H1 (cell line): ENCODE data around the gene FBXO46. TPM values are rescaled to one million over a fixed set of nuclear protein-coding genes. Genes with fewer than 3 reads are reported as not detected.
A peak's percentile ranks its signal among the peaks of the same experiment; 100 is the strongest.

Source experiments
- CTCF ChIA-PET: fragments of 300-600 bp; sonication (Branson Sonifier 250); formaldehyde crosslinking; loops from one replicate; lab custom pipeline; 2021; ENCODE audit not compliant: partially characterized antibody; lab: Charles Lee
- POLR2A ChIA-PET: fragments of 300-600 bp; sonication (Branson Sonifier 250); formaldehyde crosslinking; loops from one replicate; lab custom pipeline; 2021; ENCODE audit warnings: inconsistent platforms; ENCODE audit not compliant: partially characterized antibody; lab: Charles Lee
- DNase-seq, 2 experiments: peaks; one replicate each; pipeline versions ENCODE4 v3.0.0 to v3.0.0-alpha.2; 2010 to 2022; ENCODE audit warnings: low spot score in 2 of 2, low read depth in 1 of 2, mixed read lengths in 1 of 2
- FAIRE-seq: peaks from 2 replicates; lab custom pipeline; 2011; peaks lifted over from hg19 to GRCh38; lab: Jason Lieb, UNC
- H2AFZ ChIP-seq: 2 replicates; pipeline ENCODE4 v1.8.1; 2012; ENCODE audit warnings: low read length, inconsistent platforms
- H2AK5ac ChIP-seq: 2 replicates; pipeline ENCODE4 v1.6.1; 2013; ENCODE audit warnings: low read depth, low read length
- H2BK120ac ChIP-seq: replicated peaks from 2 replicates; pipeline ENCODE3; 2013; ENCODE audit warnings: low read depth, low read length, inconsistent platforms
- H2BK12ac ChIP-seq: 2 replicates; pipeline ENCODE4 v1.6.1; 2013; ENCODE audit warnings: low read depth, low read length
- H2BK15ac ChIP-seq: 2 replicates; pipeline ENCODE4 v1.6.1; 2013; ENCODE audit warnings: low read length
- H2BK20ac ChIP-seq: 2 replicates; pipeline ENCODE4 v1.6.1; 2013; ENCODE audit warnings: low read length
- H2BK5ac ChIP-seq: 2 replicates; pipeline ENCODE4 v1.6.1; 2013; ENCODE audit warnings: low read depth, low read length
- H3K14ac ChIP-seq: 2 replicates; pipeline ENCODE4 v1.6.1; 2013; ENCODE audit warnings: inconsistent platforms; ENCODE audit not compliant: insufficient read length
- H3K18ac ChIP-seq: 2 replicates; pipeline ENCODE4 v1.6.1; 2013; ENCODE audit warnings: low read length; ENCODE audit errors: extremely low read depth
- H3K23ac ChIP-seq: 2 replicates; pipeline ENCODE4 v1.6.1; 2013; ENCODE audit warnings: inconsistent platforms; ENCODE audit not compliant: insufficient read length
- H3K23me2 ChIP-seq: 2 replicates; pipeline ENCODE4 v1.6.1; 2013; ENCODE audit warnings: low read depth, low read length
- H3K27ac ChIP-seq: 2 replicates; pipeline ENCODE4 v1.6.1; 2011; ENCODE audit warnings: low read depth, low read length, inconsistent platforms
- H3K27me3 ChIP-seq, 4 experiments: replicated peaks in 1 of 4; 1 replicate in 1 of 4; 2 replicates in 3 of 4; pipeline versions ENCODE4 v1.6.1 to v1.8.1; 2011 to 2013; ENCODE audit warnings: low read length in 3 of 4, mild to moderate bottlenecking in 3 of 4, inconsistent platforms in 2 of 4, mixed read lengths in 2 of 4, moderate library complexity in 1 of 4; ENCODE audit not compliant: control insufficient read depth in 3 of 4, insufficient read depth in 3 of 4; ENCODE audit errors: extremely low read depth in 1 of 4
- H3K36me3 ChIP-seq, 4 experiments: 2 replicates each; pipeline versions ENCODE4 v1.6.1 to v1.8.1; 2011 to 2013; ENCODE audit warnings: mild to moderate bottlenecking in 4 of 4, low read length in 3 of 4, moderate library complexity in 2 of 4, control low read depth in 1 of 4, inconsistent platforms in 1 of 4; ENCODE audit not compliant: insufficient read depth in 4 of 4, control insufficient read depth in 2 of 4
- H3K4ac ChIP-seq: replicated peaks from 2 replicates; pipeline ENCODE3; 2013; ENCODE audit warnings: low read length, low read depth, mixed read lengths, inconsistent platforms; ENCODE audit not compliant: insufficient read length
- H3K4me1 ChIP-seq, 4 experiments: replicated peaks in 1 of 4; 1 replicate in 1 of 4; 2 replicates in 3 of 4; pipeline versions ENCODE4 v1.6.1 to v1.8.1; 2011 to 2013; ENCODE audit warnings: low read length in 3 of 4, inconsistent platforms in 2 of 4, mixed read lengths in 1 of 4; ENCODE audit not compliant: insufficient read depth in 4 of 4, control insufficient read depth in 3 of 4
- H3K4me2 ChIP-seq, 2 experiments: 2 replicates each; pipeline versions ENCODE4 v1.6.1 to v1.8.1; 2011 to 2013; ENCODE audit warnings: low read depth in 2 of 2, low read length in 2 of 2, control low read depth in 1 of 2, inconsistent platforms in 1 of 2, mild to moderate bottlenecking in 1 of 2; ENCODE audit not compliant: insufficient read depth in 1 of 2
- H3K4me3 ChIP-seq, 4 experiments: fragments of 200-600, 300-600 bp in 1 of 4; sonication (generic), shearing (Covaris generic), sonication (Bioruptor Twin) in 1 of 4; 2 replicates each; pipeline versions ENCODE4 v1.5.1 to v1.8.1; 2011 to 2016; ENCODE audit warnings: low read length in 4 of 4, low read depth in 3 of 4, control low read depth in 2 of 4, inconsistent platforms in 2 of 4, mild to moderate bottlenecking in 2 of 4, mixed read lengths in 1 of 4, moderate library complexity in 1 of 4; ENCODE audit not compliant: insufficient read depth in 2 of 4; ENCODE audit errors: extremely low read depth in 1 of 4
- H3K56ac ChIP-seq: replicated peaks from 2 replicates; pipeline ENCODE3; 2013; ENCODE audit warnings: low read depth, mild to moderate bottlenecking, mixed read lengths, low read length, inconsistent platforms; ENCODE audit not compliant: insufficient read length
- H3K79me1 ChIP-seq: 2 replicates; pipeline ENCODE4 v1.6.1; 2013; ENCODE audit warnings: low read depth, low read length, control low read depth
- H3K79me2 ChIP-seq, 2 experiments: 2 replicates each; pipeline versions ENCODE4 v1.6.1 to v1.8.1; 2012 to 2013; ENCODE audit warnings: low read length in 2 of 2, mild to moderate bottlenecking in 2 of 2, inconsistent platforms in 1 of 2; ENCODE audit not compliant: insufficient read depth in 2 of 2, control insufficient read depth in 1 of 2
- H3K9ac ChIP-seq, 4 experiments: replicated peaks in 1 of 4; 1 replicate in 1 of 4; 2 replicates in 3 of 4; pipeline versions ENCODE4 v1.6.1 to v1.8.1; 2011 to 2013; ENCODE audit warnings: low read depth in 3 of 4, low read length in 3 of 4, control low read depth in 2 of 4, mild to moderate bottlenecking in 2 of 4, moderate library complexity in 2 of 4, inconsistent platforms in 1 of 4; ENCODE audit errors: extremely low read depth in 1 of 4
- H3K9me3 ChIP-seq, 2 experiments: 2 replicates each; pipeline versions ENCODE4 v1.6.1 to v1.8.1; 2012 to 2013; ENCODE audit warnings: mild to moderate bottlenecking in 2 of 2, moderate library complexity in 2 of 2, control low read depth in 1 of 2, inconsistent platforms in 1 of 2, low read depth in 1 of 2, low read length in 1 of 2, mixed read lengths in 1 of 2; ENCODE audit not compliant: insufficient read depth in 2 of 2
- H4K20me1 ChIP-seq, 2 experiments: replicated peaks in 1 of 2; 2 replicates each; pipeline versions ENCODE3 to v1.8.1; 2011 to 2013; ENCODE audit warnings: inconsistent platforms in 2 of 2, low read length in 2 of 2, mild to moderate bottlenecking in 1 of 2; ENCODE audit not compliant: insufficient read depth in 2 of 2, control insufficient read depth in 1 of 2
- H4K5ac ChIP-seq: 2 replicates; pipeline ENCODE4 v1.6.1; 2013; ENCODE audit warnings: low read length, low read depth, mixed read lengths, inconsistent platforms; ENCODE audit not compliant: insufficient read length
- H4K8ac ChIP-seq: 2 replicates; pipeline ENCODE4 v1.8.0; 2013; ENCODE audit warnings: mild to moderate bottlenecking, moderate library complexity, low read length, inconsistent platforms; ENCODE audit not compliant: insufficient read depth; ENCODE audit errors: extremely low read depth
- H4K91ac ChIP-seq: replicated peaks from 2 replicates; pipeline ENCODE3; 2013; ENCODE audit warnings: low read length, mixed read lengths, inconsistent platforms; ENCODE audit not compliant: insufficient read length
- ASH2L ChIP-seq: fragments of 200-600, 300-600 bp; sonication (generic); IDR thresholded peaks from one replicate; pipeline ENCODE4 v1.7.1; 2017; ENCODE audit warnings: low read length
- E2F6 ChIP-seq: IDR thresholded peaks from 2 replicates; pipeline ENCODE4 v1.6.1; 2012; ENCODE audit warnings: inconsistent platforms
- EP300 ChIP-seq, 2 experiments: IDR thresholded peaks; 1 replicate in 1 of 2; 2 replicates in 1 of 2; pipeline ENCODE4 v1.6.1; 2011 to 2012; ENCODE audit warnings: low read depth in 2 of 2, low read length in 2 of 2, mild to moderate bottlenecking in 2 of 2, borderline replicate concordance in 1 of 2, inconsistent platforms in 1 of 2, moderate library complexity in 1 of 2
- FOSL1 ChIP-seq: IDR thresholded peaks from 2 replicates; pipeline ENCODE4 v1.6.1; 2011; ENCODE audit warnings: mild to moderate bottlenecking, low read depth, low read length, moderate library complexity; ENCODE audit not compliant: insufficient read depth
- JUN ChIP-seq: IDR thresholded peaks from 2 replicates; pipeline ENCODE4 v1.6.1; 2011; ENCODE audit warnings: low read depth, mild to moderate bottlenecking, improper control_type of control experiment, low read length
- MAX ChIP-seq: IDR thresholded peaks from 2 replicates; pipeline ENCODE4 v1.6.1; 2012; ENCODE audit warnings: inconsistent platforms
- NRF1 ChIP-seq: IDR thresholded peaks from 2 replicates; pipeline ENCODE4 v1.6.1; 2011; ENCODE audit warnings: mild to moderate bottlenecking, low read depth, low read length, improper control_type of control experiment
- TAF7 ChIP-seq: optimal IDR thresholded peaks from 2 replicates; pipeline ENCODE3; 2011; ENCODE audit warnings: low read depth, mild to moderate bottlenecking, inconsistent platforms, low read length, moderate library complexity, borderline replicate concordance
- TBP ChIP-seq: IDR thresholded peaks from 2 replicates; pipeline ENCODE4 v1.6.1; 2011; ENCODE audit warnings: low read depth, low read length, improper control_type of control experiment
- ZNF274 ChIP-seq: IDR thresholded peaks from 2 replicates; pipeline ENCODE4 v1.7.0; 2012; ENCODE audit warnings: low read length, borderline replicate concordance; ENCODE audit errors: extremely low read depth
- WGBS, 2 experiments: shearing (Covaris generic) in 1 of 2; methylation state at CpG; one replicate each; pipeline versions ENCODE4 v1.1.6 to v1.1.7; 2013 to 2015; ENCODE audit warnings: low lambda C conversion rate in 2 of 2, mixed read lengths in 2 of 2, inconsistent platforms in 1 of 2, low coverage in 1 of 2, missing lambda C conversion rate in 1 of 2; ENCODE audit not compliant: insufficient replicate concordance in 2 of 2, insufficient coverage in 1 of 2, insufficient read length in 1 of 2; ENCODE audit errors: extremely low coverage in 1 of 2, missing lambda C conversion rate in 1 of 2; 5-methylcytosine and 5-hydroxymethylcytosine counted together
- polyA plus RNA-seq, 7 experiments: library from polyadenylated mRNA; depleted of rRNA in 3 of 7; stranded (reverse) in 5 of 7; unstranded in 2 of 7; fragments of >200 nt in 5 of 7; fragments of 200-250 nt in 2 of 7; gene quantifications; 1 replicate in 5 of 7; 2 replicates in 1 of 7; 4 replicates in 1 of 7; pipeline versions ENCODE4 v1.2.1 to v1.2.3, GENCODE V29; 2011 to 2013; ENCODE audit warnings: missing spikeins in 2 of 7, mixed read lengths in 2 of 7
- total RNA-seq: library from RNA; stranded (reverse); fragmentation: NEBNext Ultra II Directional; extraction: Animal tissue kit (Norgen Biotek cat#: 25700); gene quantifications from 2 replicates; pipeline ENCODE4 v1.2.1, GENCODE V29; 2021

FBXO46 gene
- total and polyA plus RNA-seq, 2 of the 8 experiments (the other 6 are each of a cell fraction or from before 2014, with no cell fraction given): 11.2 to 38.9 TPM

GRCh38 chr19:45716359-45717130 is 14.2 kb downstream of the FBXO46 start:
- Histone ChIP-seq H3K36me3 (peaks cover 0 to 21% (median 11%) of the 10 kb centered on the region in 4 experiments; a peak in 5 of 8 replicates), H4K8ac (peak overlapping the region; percentile 75; the same call in 1 of the 2 replicates), H4K5ac (peak overlapping the region; percentile 90), H3K27ac (peak overlapping the region; percentile 96), H3K18ac (peak overlapping the region; percentile 10; the same call in 1 of the 2 replicates), H3K4ac (peak overlapping the region; percentile 99), H3K9ac (peak overlapping the region; percentile 95 to 98 (median 97)), H2BK20ac (no peak overlapping the region), H2BK12ac (peak overlapping the region; percentile 86), H2AFZ (no peak overlapping the region), H2BK15ac (peak overlapping the region; percentile 34; the same call in 1 of the 2 replicates), H3K14ac (no peak overlapping the region), H4K20me1 (peaks cover 5 to 7% of the 10 kb centered on the region in 2 experiments), H2BK5ac (peak overlapping the region; percentile 88), H3K79me2 (peaks cover 8 to 44% of the 10 kb centered on the region in 2 experiments), H3K56ac (peak overlapping the region; percentile 84), H3K79me1 (peaks cover 8% of the 10 kb centered on the region), H3K27me3 (no peaks in the 10 kb centered on the region), H2AK5ac (peak overlapping the region; percentile 95), H4K91ac (peak overlapping the region; percentile 91), H3K9me3 (no peaks in the 10 kb centered on the region), H2BK120ac (peak overlapping the region; percentile 85), H3K4me3 (peak overlapping the region; percentile 83 to 92 (median 88)), H3K23ac (no peak overlapping the region), H3K4me2 (peak overlapping the region; percentile 94 to 100), H3K23me2 (peaks cover 13% of the 10 kb centered on the region), H3K4me1 (peaks cover 0 to 13% (median 10%) of the 10 kb centered on the region in 4 experiments; a peak in 6 of 7 replicates)
- POLR2A ChIA-PET: interaction anchor here (0.6 to 20.0 kb wide), 31 partner anchors 10 to 455 kb away, joined by 3 to 284 read pairs (median 4); partner anchors contain the start of genes DMPK, FBXO46, GIPR and MEIOSIN
- peak; percentile 55 for FAIRE-seq
- 10% methylated on average over 24 of the region's 24 CpGs; no CpG with 5 or more reads in 1 of the 2 experiments for WGBS, 2 experiments
- CTCF ChIA-PET: interaction anchor here (0.6 to 2.2 kb wide), 14 partner anchors 14 to 912 kb away, joined by 3 to 11 read pairs (median 4); partner anchors contain the start of genes FBXO46, QPCTL and SIX5
- no peak for DNase-seq
- TF ChIP-seq EP300 (IDR thresholded peaks at IDR 0.05; ENCODE audit: borderline replicate concordance in 1 of 2, low read depth in 2 of 2, low read length in 2 of 2): no peak
- TF ChIP-seq JUN: no peak
- no peak for TF ChIP-seq ZNF274
- TF ChIP-seq MAX: peak; percentile 35; the same call in 1 of the 2 replicates
- peak; percentile 69 for TF ChIP-seq TAF7
- no peak for TF ChIP-seq FOSL1
- peak; percentile 16 for TF ChIP-seq ASH2L
- TF ChIP-seq NRF1: no peak
- TF ChIP-seq E2F6: no peak
- peak; percentile 13; the same call in 1 of the 2 replicates for TF ChIP-seq TBP
